SIG-M5 treated with dmso at 0.1 percent for 504 hours (cell line): Measurements from ENCODE around the gene PMIS2.

Source experiments
- DNase-seq: peaks from one replicate; lab custom pipeline; 2025; ENCODE audit not compliant: unreplicated experiment; lab: John Stamatoyannopoulos, UW

The PMIS2 gene

GRCh38 chr19:35585848-35586247, at the start of gene PMIS2:
Gene PMIS2, plus strand, starts transcription at chr19:35586173. Its CDS starts 87 bp downstream, at chr19:35586260.
- no peak for DNase-seq

GRCh38 chr19:35539314-35539713, 46.7 kb upstream of the PMIS2 start:
- DNase-seq, result no peak

- no peak for DNase-seq
Measured at GRCh38 chr19:35539850-35540249, 46.1 kb upstream of the PMIS2 start.

GRCh38 chr19:35540356-35540927, 45.5 kb upstream of the PMIS2 start:
- DNase-seq, result no peak

GRCh38 chr19:35542209-35542608, 43.8 kb upstream of the PMIS2 start:
- DNase-seq, result no peak

GRCh38 chr19:35543280-35544109, 42.5 kb upstream of the PMIS2 start:
- DNase-seq, result no peak

GRCh38 chr19:35544110-35544802, 41.7 kb upstream of the PMIS2 start:
- DNase-seq, result no peak

GRCh38 chr19:35545001-35545854, 40.7 kb upstream of the PMIS2 start, which contains the start of gene TMEM147:
Gene TMEM147, plus strand, starts transcription at chr19:35545626. Its CDS starts 114 bp downstream, at chr19:35545740.
- DNase-seq, result peak; percentile 70

- no peak for DNase-seq
Measured at GRCh38 chr19:35545855-35546381, 40.1 kb upstream of the PMIS2 start.

GRCh38 chr19:35546532-35546931, 39.4 kb upstream of the PMIS2 start:
- no peak for DNase-seq

GRCh38 chr19:35549174-35549788, 36.7 kb upstream of the PMIS2 start:
- peak; percentile 45 for DNase-seq

- DNase-seq, result no peak
Measured at GRCh38 chr19:35549879-35550523, 36.0 kb upstream of the PMIS2 start.

- DNase-seq, result no peak
Measured at GRCh38 chr19:35551091-35551810, 34.7 kb upstream of the PMIS2 start.

- DNase-seq, result no peak
Measured at GRCh38 chr19:35552534-35553384, 33.2 kb upstream of the PMIS2 start.

- DNase-seq, result no peak
Measured at GRCh38 chr19:35553385-35554000, 32.5 kb upstream of the PMIS2 start.

- no peak for DNase-seq
Measured at GRCh38 chr19:35554076-35554475, 31.9 kb upstream of the PMIS2 start.

GRCh38 chr19:35555301-35556005, 30.5 kb upstream of the PMIS2 start:
- no peak for DNase-seq
